H1 (cell line): ENCODE results near the gene NUPR1. TPM values are rescaled to one million over a fixed set of nuclear protein-coding genes. Genes with fewer than 3 reads are reported as not detected.
A peak's percentile ranks its signal among the peaks of the same experiment; 100 is the strongest.

ENCODE experiments used
- ATF3 ChIP-seq: IDR thresholded peaks from 2 replicates; pipeline ENCODE4 v1.6.1; 2011; ENCODE audit warnings: low read depth, mild to moderate bottlenecking, low read length; ENCODE audit not compliant: insufficient read depth
- BACH1 ChIP-seq: IDR thresholded peaks from 2 replicates; pipeline ENCODE4 v1.6.1; 2012; ENCODE audit warnings: low read length, improper control_type of control experiment
- CBX5 ChIP-seq: fragments of 300-800, 300-1000 bp; sonication (generic); IDR thresholded peaks from 2 replicates; pipeline ENCODE4 v1.7.1; 2016; ENCODE audit warnings: antibody characterized with exemption, low read length, low read depth
- CEBPB ChIP-seq: IDR thresholded peaks from 2 replicates; pipeline ENCODE4 v1.6.1; 2012; ENCODE audit warnings: low read depth, low read length
- CREB1 ChIP-seq: IDR thresholded peaks from 2 replicates; pipeline ENCODE4 v1.6.1; 2012; ENCODE audit warnings: inconsistent platforms
- FOSL1 ChIP-seq: IDR thresholded peaks from 2 replicates; pipeline ENCODE4 v1.6.1; 2011; ENCODE audit warnings: mild to moderate bottlenecking, low read depth, low read length, moderate library complexity; ENCODE audit not compliant: insufficient read depth
- HDAC2 ChIP-seq, 2 experiments: fragments of 300-600 bp in 1 of 2; sonication (generic) in 1 of 2; IDR thresholded peaks; 2 replicates each; pipeline ENCODE4 v1.6.1; 2011 to 2012; ENCODE audit warnings: low read depth in 2 of 2, low read length in 2 of 2, mild to moderate bottlenecking in 2 of 2, moderate library complexity in 2 of 2, borderline replicate concordance in 1 of 2, inconsistent platforms in 1 of 2
- JUN ChIP-seq: IDR thresholded peaks from 2 replicates; pipeline ENCODE4 v1.6.1; 2011; ENCODE audit warnings: low read depth, mild to moderate bottlenecking, improper control_type of control experiment, low read length
- KDM4A ChIP-seq: IDR thresholded peaks from one replicate; pipeline ENCODE4 v1.7.1; 2012; ENCODE audit warnings: low read depth, mild to moderate bottlenecking, moderate library complexity, low read length, inconsistent platforms; ENCODE audit not compliant: severe bottlenecking
- KDM5A ChIP-seq: fragments of 200-600 bp; IDR thresholded peaks from 2 replicates; pipeline ENCODE4 v1.7.1; 2012; ENCODE audit warnings: mild to moderate bottlenecking, low read length, inconsistent platforms, mixed read lengths
- NRF1 ChIP-seq: IDR thresholded peaks from 2 replicates; pipeline ENCODE4 v1.6.1; 2011; ENCODE audit warnings: mild to moderate bottlenecking, low read depth, low read length, improper control_type of control experiment
- POLR2AphosphoS5 ChIP-seq: IDR thresholded peaks from 2 replicates; pipeline ENCODE4 v1.6.1; 2011; ENCODE audit warnings: low read depth, low read length
- RAD21 ChIP-seq, 2 experiments: IDR thresholded peaks in 1 of 2; conservative IDR thresholded peaks in 1 of 2; 2 replicates each; pipeline ENCODE4 v1.6.1; 2011; ENCODE audit warnings: low read depth in 2 of 2, low read length in 2 of 2, improper control_type of control experiment in 1 of 2, inconsistent platforms in 1 of 2, mild to moderate bottlenecking in 1 of 2, moderate library complexity in 1 of 2
- RNF2 ChIP-seq: fragments of 200-900, 300-1000 bp; sonication (generic); IDR thresholded peaks from 2 replicates; pipeline ENCODE4 v1.7.1; 2016; ENCODE audit warnings: borderline replicate concordance, low read depth, mild to moderate bottlenecking, antibody characterized with exemption, low read length; ENCODE audit not compliant: poor library complexity, severe bottlenecking; ENCODE audit errors: missing control alignments
- RXRA ChIP-seq: IDR thresholded peaks from 2 replicates; pipeline ENCODE4 v1.6.1; 2011; ENCODE audit warnings: low read depth, mild to moderate bottlenecking, low read length, moderate library complexity; ENCODE audit not compliant: insufficient read depth
- SIX5 ChIP-seq: IDR thresholded peaks from 2 replicates; pipeline ENCODE4 v1.6.1; 2011; ENCODE audit warnings: mild to moderate bottlenecking, low read depth, low read length
- SRF ChIP-seq: IDR thresholded peaks from 2 replicates; pipeline ENCODE4 v1.6.1; 2011; ENCODE audit warnings: mild to moderate bottlenecking, low read depth, low read length, moderate library complexity
- TEAD4 ChIP-seq: IDR thresholded peaks from 2 replicates; pipeline ENCODE4 v1.6.1; 2012; ENCODE audit warnings: low read depth, low read length, inconsistent platforms, mixed read lengths
- polyA plus RNA-seq, 7 experiments: library from polyadenylated mRNA; depleted of rRNA in 3 of 7; stranded (reverse) in 5 of 7; unstranded in 2 of 7; fragments of >200 nt in 5 of 7; fragments of 200-250 nt in 2 of 7; gene quantifications; 1 replicate in 5 of 7; 2 replicates in 1 of 7; 4 replicates in 1 of 7; pipeline versions ENCODE4 v1.2.1 to v1.2.3, GENCODE V29; 2011 to 2013; ENCODE audit warnings: missing spikeins in 2 of 7, mixed read lengths in 2 of 7
- total RNA-seq: library from RNA; stranded (reverse); fragmentation: NEBNext Ultra II Directional; extraction: Animal tissue kit (Norgen Biotek cat#: 25700); gene quantifications from 2 replicates; pipeline ENCODE4 v1.2.1, GENCODE V29; 2021
- TF ChIP-seq, protein P1 (sequence below), 3 experiments: IDR thresholded peaks; 1 replicate in 2 of 3; 2 replicates in 1 of 3; pipeline versions ENCODE4 v1.5.1 to v1.6.1; 2011; ENCODE audit warnings: low read length in 3 of 3, mild to moderate bottlenecking in 3 of 3, inconsistent platforms in 2 of 3, low read depth in 1 of 3, moderate library complexity in 1 of 3; ENCODE audit not compliant: insufficient read depth in 1 of 3; ENCODE audit errors: control extremely low read depth in 1 of 3

The NUPR1 gene
- total and polyA plus RNA-seq, 2 of the 8 experiments (the other 6 are each of a cell fraction or from before 2014, with no cell fraction given) = 0.17 to 0.20 TPM

DNA sequence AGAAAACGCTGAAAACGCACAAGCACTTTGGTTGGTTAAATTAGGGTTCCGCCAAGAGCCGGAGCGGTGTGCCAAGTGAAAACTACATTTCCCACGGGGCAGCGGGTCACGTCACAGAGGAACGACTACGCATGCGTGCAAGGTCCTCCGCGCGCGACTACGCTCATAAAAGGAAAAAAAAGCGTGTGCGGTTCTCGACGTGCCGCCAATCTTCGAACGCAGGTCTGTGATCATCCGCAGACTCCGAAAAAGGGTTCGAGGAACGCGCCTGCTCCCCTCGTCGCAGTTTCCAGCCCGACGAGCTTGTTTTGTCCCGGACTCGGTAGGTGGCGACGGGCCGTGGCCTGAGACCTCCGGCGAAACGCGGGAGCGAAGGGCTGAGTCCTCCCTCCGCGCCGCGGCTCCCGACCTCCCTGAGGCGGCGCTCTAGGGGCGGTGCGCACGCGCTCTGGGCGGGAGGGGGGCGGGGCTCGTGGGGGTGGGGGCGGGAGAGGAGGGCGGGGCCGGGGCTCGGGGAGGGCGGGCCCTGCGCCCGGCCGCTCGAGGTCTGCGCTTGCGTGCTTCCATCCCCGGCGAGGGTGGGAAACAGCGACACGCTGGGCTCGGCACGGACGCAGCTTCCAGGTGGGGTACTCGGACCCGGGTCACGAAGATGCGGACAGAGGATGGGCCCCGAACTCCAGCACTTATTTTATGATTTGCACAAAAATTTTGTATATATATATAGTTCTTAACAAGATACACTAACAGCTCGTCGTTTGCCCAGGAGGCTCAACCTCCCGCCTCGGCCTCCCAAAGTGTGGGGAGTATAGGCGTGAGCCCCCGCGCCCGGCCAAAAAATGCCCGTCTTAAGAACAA lies 15.2 kb upstream of the NUPR1 start, which contains the start of gene SGF29 (continued):
- TF ChIP-seq RAD21 (IDR thresholded peaks at IDR 0.05 in 1 of 2, conservative IDR thresholded peaks at IDR 0.05 in 1 of 2; ENCODE audit: low read depth in 2 of 2, low read length in 2 of 2) (no peak; a peak in 1 of 4 replicates), TEAD4 (no peak), CEBPB (no peak), JUN (no peak), ATF3 (0 out of 2 replicates have a peak, but pooled peaks have one; percentile 1), RNF2 (no peak), KDM4A (peak; percentile 79), BACH1 (peak; percentile 86), CREB1 (peak; percentile 85), NRF1 (peak; percentile 43; the same call in 1 of the 2 replicates), CBX5 (no peak), SIX5 (peak; percentile 61), SRF (no peak), POLR2AphosphoS5 (peak; percentile 98), HDAC2 (IDR thresholded peaks at IDR 0.05; ENCODE audit: borderline replicate concordance in 1 of 2, low read depth in 2 of 2, low read length in 2 of 2) (0 out of 4 replicates have a peak, but pooled peaks have one; percentile 14 to 38), KDM5A (no peak), FOSL1 (no peak), RXRA (no peak)
- TF ChIP-seq, protein P1, sequence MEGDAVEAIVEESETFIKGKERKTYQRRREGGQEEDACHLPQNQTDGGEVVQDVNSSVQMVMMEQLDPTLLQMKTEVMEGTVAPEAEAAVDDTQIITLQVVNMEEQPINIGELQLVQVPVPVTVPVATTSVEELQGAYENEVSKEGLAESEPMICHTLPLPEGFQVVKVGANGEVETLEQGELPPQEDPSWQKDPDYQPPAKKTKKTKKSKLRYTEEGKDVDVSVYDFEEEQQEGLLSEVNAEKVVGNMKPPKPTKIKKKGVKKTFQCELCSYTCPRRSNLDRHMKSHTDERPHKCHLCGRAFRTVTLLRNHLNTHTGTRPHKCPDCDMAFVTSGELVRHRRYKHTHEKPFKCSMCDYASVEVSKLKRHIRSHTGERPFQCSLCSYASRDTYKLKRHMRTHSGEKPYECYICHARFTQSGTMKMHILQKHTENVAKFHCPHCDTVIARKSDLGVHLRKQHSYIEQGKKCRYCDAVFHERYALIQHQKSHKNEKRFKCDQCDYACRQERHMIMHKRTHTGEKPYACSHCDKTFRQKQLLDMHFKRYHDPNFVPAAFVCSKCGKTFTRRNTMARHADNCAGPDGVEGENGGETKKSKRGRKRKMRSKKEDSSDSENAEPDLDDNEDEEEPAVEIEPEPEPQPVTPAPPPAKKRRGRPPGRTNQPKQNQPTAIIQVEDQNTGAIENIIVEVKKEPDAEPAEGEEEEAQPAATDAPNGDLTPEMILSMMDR (IDR thresholded peaks at IDR 0.05; ENCODE audit: control extremely low read depth in 1 of 3, insufficient read depth in 1 of 3, low read depth in 1 of 3, low read length in 3 of 3) = peak; percentile 28 to 42 (median 34); a peak in 3 of 4 replicates
